ENCODE measurements around the gene TFDP1. TPM values are rescaled to one million over a fixed set of nuclear protein-coding genes. Genes with fewer than 3 reads are reported as not detected.

The TFDP1 gene
- total RNA-seq, 3 donors from 2014 or later (not counting 1 experiment from before 2014, with no cell fraction given) = 26.3 to 44.3 (median 29.2) TPM

- Mint-ChIP-seq H3K4me1 (peaks cover 0 to 2% of the 10 kb centered on the region in 2 donors), H3K27ac (no peak within 1 kb of the TSS), H3K9me3 (peaks cover under 1% of the 10 kb centered on the region in 2 donors), H3K4me3 (no peak within 1 kb of the TSS), H3K36me3 (no peaks in the 10 kb centered on the region), H3K27me3 (ENCODE audit: low read depth in 2 of 2) (no peaks in the 10 kb centered on the region)
- Histone ChIP-seq H3K9me3 (ENCODE audit: control insufficient read depth, insufficient read depth, low read length) (no peaks in the 10 kb centered on the region), H3K4me1 (ENCODE audit: control insufficient read depth, insufficient read depth, low read length) (no peaks in the 10 kb centered on the region), H3K4me3 (ENCODE audit: low read length) (no peak within 1 kb of the TSS), H3K27ac (ENCODE audit: low read length) (no peak within 1 kb of the TSS), H3K27me3 (ENCODE audit: control insufficient read depth, insufficient read depth, low read length) (peaks cover 2% of the 10 kb centered on the region), H3K36me3 (ENCODE audit: control insufficient read depth, insufficient read depth, low read length) (no peaks in the 10 kb centered on the region)
- intact Hi-C loops (cut with micrococcal nuclease) = no loop called here
- TF ChIP-seq CTCF (IDR thresholded peaks at IDR 0.05) = no peak
- ATAC-seq (no peak), DNase-seq (peak in 1 of 2 donors; percentile 12)
- WGBS (ENCODE audit: insufficient coverage) = 90% methylated on average over 32 of the region's 32 CpGs
These were observed 82.6 kb downstream of the TFDP1 start, which contains the start of gene GRK1 for GRCh38 chr13:113666951-113667701. TSS of gene GRK1 (plus strand) at chr13:113667219. CDS start at chr13:113667387, 168 bp downstream.

GRCh38 chr13:113667771-113668490 lies 83.4 kb downstream of the TFDP1 start:
- H3K9me3 Mint-ChIP-seq = peaks cover 4% of the 10 kb centered on the region in 2 donors
- 93% methylated on average over 28 of the region's 29 CpGs for WGBS (ENCODE audit: insufficient coverage)
- Histone ChIP-seq H3K9me3 (ENCODE audit: control insufficient read depth, insufficient read depth, low read length) (no peaks in the 10 kb centered on the region), H3K36me3 (ENCODE audit: control insufficient read depth, insufficient read depth, low read length) (no peaks in the 10 kb centered on the region), H3K27ac (ENCODE audit: low read length) (no peak overlapping the region), H3K4me3 (ENCODE audit: low read length) (no peak overlapping the region), H3K4me1 (ENCODE audit: control insufficient read depth, insufficient read depth, low read length) (no peaks in the 10 kb centered on the region), H3K27me3 (ENCODE audit: control insufficient read depth, insufficient read depth, low read length) (peaks cover 2% of the 10 kb centered on the region)
- TF ChIP-seq CTCF (IDR thresholded peaks at IDR 0.05) = no peak
- DNase-seq = peak in 1 of 2 donors; percentile 11
- H3K36me3 Mint-ChIP-seq = no peaks in the 10 kb centered on the region
- no peaks in the 10 kb centered on the region for H3K27me3 Mint-ChIP-seq (ENCODE audit: low read depth in 2 of 2)
- no peak overlapping the region for H3K27ac Mint-ChIP-seq
- no peak for ATAC-seq
- intact Hi-C loops (cut with micrococcal nuclease) = no loop called here
- peaks cover 0 to 7% of the 10 kb centered on the region in 2 donors for H3K4me1 Mint-ChIP-seq
- H3K4me3 Mint-ChIP-seq = no peak overlapping the region

GRCh38 chr13:113668491-113668971 lies 84.0 kb downstream of the TFDP1 start:
- no peak for TF ChIP-seq CTCF (IDR thresholded peaks at IDR 0.05)
- Histone ChIP-seq H3K4me3 (ENCODE audit: low read length) (no peak overlapping the region), H3K27me3 (ENCODE audit: control insufficient read depth, insufficient read depth, low read length) (no peaks in the 10 kb centered on the region), H3K36me3 (ENCODE audit: control insufficient read depth, insufficient read depth, low read length) (no peaks in the 10 kb centered on the region), H3K4me1 (ENCODE audit: control insufficient read depth, insufficient read depth, low read length) (no peaks in the 10 kb centered on the region), H3K9me3 (ENCODE audit: control insufficient read depth, insufficient read depth, low read length) (no peaks in the 10 kb centered on the region), H3K27ac (ENCODE audit: low read length) (no peak overlapping the region)
- Mint-ChIP-seq H3K27me3 (ENCODE audit: low read depth in 2 of 2) (no peaks in the 10 kb centered on the region), H3K27ac (no peak overlapping the region), H3K4me3 (no peak overlapping the region), H3K36me3 (no peaks in the 10 kb centered on the region), H3K9me3 (peaks cover 4% of the 10 kb centered on the region in 2 donors), H3K4me1 (peaks cover 0 to 7% of the 10 kb centered on the region in 2 donors)
- intact Hi-C loops (cut with micrococcal nuclease) = no loop called here
- ATAC-seq = no peak
- 65% methylated on average over 21 of the region's 24 CpGs for WGBS (ENCODE audit: insufficient coverage)
- peak in 1 of 2 donors; percentile 10 for DNase-seq
